H1 (cell line): ENCODE data around the gene RABEPK. TPM values are rescaled to one million over a fixed set of nuclear protein-coding genes. Genes with fewer than 3 reads are reported as not detected.

Source experiments
- ATF3 ChIP-seq: IDR thresholded peaks from 2 replicates; pipeline ENCODE4 v1.6.1; 2011; ENCODE audit warnings: low read depth, mild to moderate bottlenecking, low read length; ENCODE audit not compliant: insufficient read depth
- BACH1 ChIP-seq: IDR thresholded peaks from 2 replicates; pipeline ENCODE4 v1.6.1; 2012; ENCODE audit warnings: low read length, improper control_type of control experiment
- CEBPB ChIP-seq: IDR thresholded peaks from 2 replicates; pipeline ENCODE4 v1.6.1; 2012; ENCODE audit warnings: low read depth, low read length
- CHD7 ChIP-seq: fragments of 300-600 bp; sonication (generic); IDR thresholded peaks from 2 replicates; pipeline ENCODE4 v1.7.1; 2012; ENCODE audit warnings: low read length, moderate library complexity, mild to moderate bottlenecking, inconsistent platforms; ENCODE audit not compliant: insufficient replicate concordance
- EZH2 ChIP-seq: fragments of 200-600 bp; sonication (generic); IDR thresholded peaks from 2 replicates; pipeline ENCODE4 v1.7.1; 2012; ENCODE audit warnings: low read depth, mild to moderate bottlenecking, moderate library complexity, low read length, inconsistent platforms; ENCODE audit not compliant: severe bottlenecking
- NANOG ChIP-seq: IDR thresholded peaks from 2 replicates; pipeline ENCODE4 v1.6.1; 2011; ENCODE audit warnings: low read length, low read depth, mild to moderate bottlenecking, inconsistent platforms; ENCODE audit not compliant: insufficient read depth, poor library complexity, severe bottlenecking
- RFX5 ChIP-seq: IDR thresholded peaks from 2 replicates; pipeline ENCODE4 v1.6.1; 2011; ENCODE audit warnings: low read depth, low read length, improper control_type of control experiment, borderline replicate concordance
- SIN3A ChIP-seq, 2 experiments: IDR thresholded peaks in 1 of 2; conservative IDR thresholded peaks in 1 of 2; 2 replicates each; pipeline ENCODE4 v1.6.1; 2011 to 2012; ENCODE audit warnings: low read length in 2 of 2, improper control_type of control experiment in 1 of 2, low read depth in 1 of 2, mild to moderate bottlenecking in 1 of 2
- SUZ12 ChIP-seq: fragments of 200-600 bp; sonication (generic); IDR thresholded peaks from 2 replicates; pipeline ENCODE4 v1.6.1; 2012; ENCODE audit warnings: mild to moderate bottlenecking, inconsistent platforms, low read length, moderate library complexity, mixed read lengths
- TAF7 ChIP-seq: optimal IDR thresholded peaks from 2 replicates; pipeline ENCODE3; 2011; ENCODE audit warnings: low read depth, mild to moderate bottlenecking, inconsistent platforms, low read length, moderate library complexity, borderline replicate concordance
- polyA plus RNA-seq, 7 experiments: library from polyadenylated mRNA; depleted of rRNA in 3 of 7; stranded (reverse) in 5 of 7; unstranded in 2 of 7; fragments of >200 nt in 5 of 7; fragments of 200-250 nt in 2 of 7; gene quantifications; 1 replicate in 5 of 7; 2 replicates in 1 of 7; 4 replicates in 1 of 7; pipeline versions ENCODE4 v1.2.1 to v1.2.3, GENCODE V29; 2011 to 2013; ENCODE audit warnings: missing spikeins in 2 of 7, mixed read lengths in 2 of 7
- total RNA-seq: library from RNA; stranded (reverse); fragmentation: NEBNext Ultra II Directional; extraction: Animal tissue kit (Norgen Biotek cat#: 25700); gene quantifications from 2 replicates; pipeline ENCODE4 v1.2.1, GENCODE V29; 2021

RABEPK gene
- total and polyA plus RNA-seq, 2 of the 8 experiments (the other 6 are each of a cell fraction or from before 2014, with no cell fraction given) = 26.3 to 34.3 TPM

- TF ChIP-seq CHD7 (no peak), SIN3A (conservative IDR thresholded peaks at IDR 0.05 in 1 of 2, IDR thresholded peaks at IDR 0.05 in 1 of 2; ENCODE audit: low read depth in 1 of 2, low read length in 2 of 2) (no peak), EZH2 (no peak), SUZ12 (no peak), NANOG (no peak), BACH1 (no peak), RFX5 (no peak), TAF7 (no peak), ATF3 (no peak), CEBPB (no peak)
Observed at GRCh38 chr9:125258160-125258785, 57.9 kb downstream of the RABEPK start (continued).
